IPS-20b (cell line): ENCODE results near the gene PGAP3.

Experiments
- H3K27ac ChIP-seq: one replicate; pipeline ENCODE4 v1.5.1; 2013; ENCODE audit warnings: low read length
- H3K27me3 ChIP-seq: 2 replicates; pipeline ENCODE4 v1.6.1; 2013; ENCODE audit warnings: mild to moderate bottlenecking, low read length, inconsistent platforms; ENCODE audit not compliant: insufficient read depth
- H3K36me3 ChIP-seq: 2 replicates; pipeline ENCODE4 v1.6.1; 2013; ENCODE audit warnings: low read depth, mild to moderate bottlenecking, inconsistent platforms, low read length, moderate library complexity; ENCODE audit not compliant: insufficient read depth
- H3K4me1 ChIP-seq: 2 replicates; pipeline ENCODE4 v1.6.1; 2013; ENCODE audit warnings: mild to moderate bottlenecking, control low read depth, inconsistent platforms, low read length, moderate library complexity; ENCODE audit not compliant: insufficient read depth
- H3K4me3 ChIP-seq: 2 replicates; pipeline ENCODE4 v1.5.1; 2013; ENCODE audit warnings: mild to moderate bottlenecking, low read length, inconsistent platforms
- H3K9ac ChIP-seq: 2 replicates; pipeline ENCODE4 v1.6.1; 2013; ENCODE audit warnings: low read depth, mild to moderate bottlenecking, inconsistent platforms, low read length, moderate library complexity
- H3K9me3 ChIP-seq: 2 replicates; pipeline ENCODE4 v1.6.1; 2013; ENCODE audit warnings: mild to moderate bottlenecking, low read depth, low read length, inconsistent platforms; ENCODE audit not compliant: insufficient read depth

The PGAP3 gene

DNA sequence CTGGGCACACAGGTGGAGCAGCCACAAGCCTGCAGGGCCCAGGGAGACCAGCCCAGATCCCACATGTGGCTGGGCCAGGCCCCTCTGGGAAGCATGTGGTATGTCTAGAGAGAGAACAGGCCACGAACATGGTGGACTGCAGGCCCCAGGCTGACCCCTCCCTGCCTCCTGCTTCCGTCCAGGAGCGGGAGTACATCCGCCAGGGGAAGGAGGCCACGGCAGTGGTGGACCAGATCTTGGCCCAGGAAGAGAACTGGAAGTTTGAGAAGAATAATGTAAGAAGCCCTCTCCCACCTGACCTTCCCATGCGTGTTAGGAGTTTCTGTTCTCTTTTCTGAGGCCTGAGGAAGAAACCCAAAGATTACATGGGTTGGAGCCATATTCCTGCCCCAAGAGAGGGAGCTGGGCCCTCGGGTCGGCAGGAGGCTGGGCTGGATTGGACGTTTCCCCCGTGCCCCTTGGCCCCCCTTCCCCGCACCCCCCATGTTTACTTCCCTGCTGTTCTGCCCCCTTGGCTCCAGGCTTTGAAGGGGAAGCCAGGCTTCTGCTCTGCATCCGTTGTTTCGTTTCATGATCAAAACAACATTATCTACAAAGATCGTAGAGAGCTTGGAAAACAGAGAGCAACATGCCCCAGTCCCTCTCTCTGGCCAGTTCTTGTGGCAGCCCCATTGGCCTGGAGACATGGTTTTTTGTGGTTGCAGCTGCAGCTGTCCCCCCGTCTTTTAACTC, 28.4 kb downstream of the PGAP3 start:
- Histone ChIP-seq H3K27ac (no peak overlapping the region), H3K4me3 (no peak overlapping the region), H3K4me1 (peaks cover 5% of the 10 kb centered on the region), H3K27me3 (no peaks in the 10 kb centered on the region), H3K36me3 (peaks cover 34% of the 10 kb centered on the region; the same call in 1 of the 2 replicates), H3K9ac (no peak overlapping the region), H3K9me3 (no peaks in the 10 kb centered on the region)

GRCh38 chr17:39658760-39659159, 29.1 kb downstream of the PGAP3 start:
- no peaks in the 10 kb centered on the region for H3K9me3 ChIP-seq
- no peak overlapping the region for H3K27ac ChIP-seq
- no peaks in the 10 kb centered on the region for H3K27me3 ChIP-seq
- no peak overlapping the region for H3K9ac ChIP-seq
- H3K4me3 ChIP-seq = no peak overlapping the region
- H3K36me3 ChIP-seq = peaks cover 35% of the 10 kb centered on the region; the same call in 1 of the 2 replicates
- H3K4me1 ChIP-seq = no peaks in the 10 kb centered on the region; the same call in 1 of the 2 replicates

DNA sequence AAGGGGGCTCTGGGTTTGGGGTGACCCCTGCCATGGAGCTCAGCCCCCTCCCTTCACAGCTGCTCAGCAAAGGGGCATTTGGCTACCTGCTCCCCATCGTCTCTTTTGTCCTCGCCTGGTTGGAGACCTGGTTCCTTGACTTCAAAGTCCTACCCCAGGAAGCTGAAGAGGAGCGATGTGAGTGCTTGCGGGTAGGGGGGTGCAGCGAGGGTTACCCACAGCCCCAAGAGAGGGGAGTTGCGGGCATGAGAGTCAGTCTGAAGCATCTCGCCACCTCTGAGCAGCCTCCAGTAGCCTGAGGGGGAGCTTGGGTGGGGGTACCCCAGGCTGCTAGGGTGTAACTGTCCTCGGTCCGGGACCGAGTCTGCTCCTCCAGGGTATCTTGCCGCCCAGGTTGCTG, 29.5 kb downstream of the PGAP3 start:
- Histone ChIP-seq H3K4me1 (no peaks in the 10 kb centered on the region; the same call in 1 of the 2 replicates), H3K9ac (no peak overlapping the region), H3K27ac (no peak overlapping the region), H3K36me3 (peaks cover 35% of the 10 kb centered on the region; the same call in 1 of the 2 replicates), H3K9me3 (no peaks in the 10 kb centered on the region), H3K27me3 (no peaks in the 10 kb centered on the region), H3K4me3 (no peak overlapping the region)

DNA sequence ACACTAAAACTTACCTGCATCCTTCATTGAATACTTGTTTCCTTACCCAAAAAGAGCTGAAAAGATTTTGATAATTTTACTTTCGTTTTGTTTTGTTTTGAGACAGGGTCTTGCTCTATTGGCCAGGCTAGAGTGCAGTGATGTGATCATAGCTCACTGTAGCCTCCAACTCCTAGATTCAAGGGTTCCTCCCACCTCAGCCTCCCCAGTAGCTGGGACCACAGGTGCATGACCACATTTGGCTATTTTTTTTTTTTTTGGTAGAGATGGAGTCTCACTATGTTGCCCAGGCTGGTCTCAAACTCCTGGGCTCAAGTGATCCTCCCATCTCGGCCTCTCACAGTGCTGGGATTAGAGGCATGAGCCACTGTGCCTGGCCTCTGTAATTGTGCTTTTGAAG, 32.8 kb downstream of the PGAP3 start:
- no peaks in the 10 kb centered on the region for H3K27me3 ChIP-seq
- no peaks in the 10 kb centered on the region for H3K9me3 ChIP-seq
- peaks cover 9% of the 10 kb centered on the region; the same call in 1 of the 2 replicates for H3K4me1 ChIP-seq
- no peak overlapping the region for H3K4me3 ChIP-seq
- no peak overlapping the region for H3K27ac ChIP-seq
- peaks cover 23% of the 10 kb centered on the region; the same call in 1 of the 2 replicates for H3K36me3 ChIP-seq
- no peak overlapping the region for H3K9ac ChIP-seq

- H3K9me3 ChIP-seq = no peaks in the 10 kb centered on the region
- H3K4me3 ChIP-seq = no peak overlapping the region
- peaks cover 17% of the 10 kb centered on the region; the same call in 1 of the 2 replicates for H3K36me3 ChIP-seq
- peaks cover 9% of the 10 kb centered on the region; the same call in 1 of the 2 replicates for H3K4me1 ChIP-seq
- H3K9ac ChIP-seq = 0 out of 2 replicates have a peak overlapping the region, but pooled peaks have one; percentile 19
- H3K27ac ChIP-seq = no peak overlapping the region
- H3K27me3 ChIP-seq = no peaks in the 10 kb centered on the region
Observed at GRCh38 chr17:39653662-39654331, 34.1 kb downstream of the PGAP3 start.

GRCh38 chr17:39653316-39653661, 34.6 kb downstream of the PGAP3 start:
- Histone ChIP-seq H3K4me3 (0 out of 2 replicates have a peak overlapping the region, but pooled peaks have one; percentile 17), H3K36me3 (peaks cover 11% of the 10 kb centered on the region; the same call in 1 of the 2 replicates), H3K9ac (peak overlapping the region; percentile 19; the same call in 1 of the 2 replicates), H3K9me3 (no peaks in the 10 kb centered on the region), H3K27me3 (no peaks in the 10 kb centered on the region), H3K4me1 (peaks cover 9% of the 10 kb centered on the region; the same call in 1 of the 2 replicates), H3K27ac (peak overlapping the region; percentile 16)

DNA sequence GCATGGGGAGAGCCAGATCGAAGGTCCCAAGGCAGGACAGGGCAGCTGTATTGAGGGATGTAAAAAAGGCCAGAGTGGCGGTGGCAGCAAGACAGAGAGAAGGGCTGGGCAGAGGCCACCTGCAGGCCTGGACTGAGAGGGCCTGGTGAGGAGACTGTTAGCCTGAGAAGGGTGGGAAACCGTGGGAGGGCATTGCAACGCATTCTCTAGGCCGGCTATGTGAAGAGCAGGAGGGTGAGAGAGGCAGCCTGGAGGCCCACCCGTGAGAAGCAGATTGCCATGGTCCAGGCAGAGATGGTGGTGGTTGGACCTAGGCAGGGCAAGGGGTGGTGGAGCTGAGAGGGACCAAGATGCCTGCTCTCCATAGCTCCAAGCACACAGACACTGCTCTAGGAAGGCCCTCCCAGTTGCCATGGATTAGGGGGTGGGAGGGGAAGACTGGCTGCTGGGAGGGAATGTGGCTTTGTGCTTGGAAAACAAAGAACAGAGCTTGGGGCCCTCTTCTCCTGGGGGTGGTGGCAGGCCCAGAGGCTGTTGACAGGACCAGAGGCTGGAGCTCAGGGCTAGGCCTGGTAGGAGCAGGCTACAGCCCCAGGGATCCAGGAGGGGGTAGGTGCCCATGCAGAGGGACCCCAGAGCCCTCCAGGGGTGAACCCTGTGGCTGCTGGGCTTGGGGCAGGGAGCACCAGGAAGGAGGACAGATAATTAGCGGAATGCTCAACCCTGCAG, 35.1 kb downstream of the PGAP3 start:
- H3K36me3 ChIP-seq = peaks cover 9% of the 10 kb centered on the region; the same call in 1 of the 2 replicates
- H3K9ac ChIP-seq = peak overlapping the region; percentile 19; the same call in 1 of the 2 replicates
- H3K27ac ChIP-seq = peak overlapping the region; percentile 16

DNA sequence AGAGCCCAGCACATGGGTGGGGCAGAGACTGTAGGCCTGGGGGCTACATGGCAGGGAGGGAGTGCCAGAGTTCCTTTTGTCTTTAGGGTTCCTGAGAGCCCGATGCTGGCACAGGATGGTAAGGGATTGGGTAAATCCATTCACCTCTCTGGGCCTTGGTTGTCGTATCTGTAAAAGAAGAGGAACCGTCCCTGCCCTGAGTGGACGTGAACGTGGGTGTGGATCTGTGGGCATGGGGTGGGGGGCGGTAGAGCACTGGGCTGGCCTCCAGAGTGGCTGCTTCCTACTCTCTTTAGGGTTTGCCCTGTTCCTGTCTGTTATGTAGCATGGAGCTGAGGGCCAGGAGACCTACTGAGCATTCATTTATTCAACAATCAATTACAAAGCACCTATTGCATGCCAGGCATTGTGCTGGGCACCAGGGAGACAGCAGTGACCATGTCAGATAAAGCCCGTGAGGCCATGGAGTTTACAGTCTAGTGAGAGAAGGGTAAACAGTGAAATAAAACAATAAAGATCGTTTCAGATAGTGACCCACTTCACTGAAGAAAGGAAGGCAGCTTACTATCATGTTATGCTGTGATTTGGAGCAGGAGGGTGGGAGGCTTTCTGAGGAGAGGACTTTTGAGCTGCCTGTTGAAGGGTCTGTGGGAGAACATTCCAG, 35.8 kb downstream of the PGAP3 start:
- H3K36me3 ChIP-seq = peaks cover 9% of the 10 kb centered on the region; the same call in 1 of the 2 replicates
- peaks cover 9% of the 10 kb centered on the region; the same call in 1 of the 2 replicates for H3K4me1 ChIP-seq
- H3K4me3 ChIP-seq = no peak overlapping the region
- no peaks in the 10 kb centered on the region for H3K27me3 ChIP-seq
- H3K27ac ChIP-seq = peak overlapping the region; percentile 16
- no peaks in the 10 kb centered on the region for H3K9me3 ChIP-seq
- peak overlapping the region; percentile 19; the same call in 1 of the 2 replicates for H3K9ac ChIP-seq

More for the DNA sequence above, 35.1 kb downstream of the PGAP3 start:
- peaks cover 9% of the 10 kb centered on the region; the same call in 1 of the 2 replicates for H3K4me1 ChIP-seq
- 0 out of 2 replicates have a peak overlapping the region, but pooled peaks have one; percentile 17 for H3K4me3 ChIP-seq
- no peaks in the 10 kb centered on the region for H3K9me3 ChIP-seq
- H3K27me3 ChIP-seq = no peaks in the 10 kb centered on the region

DNA sequence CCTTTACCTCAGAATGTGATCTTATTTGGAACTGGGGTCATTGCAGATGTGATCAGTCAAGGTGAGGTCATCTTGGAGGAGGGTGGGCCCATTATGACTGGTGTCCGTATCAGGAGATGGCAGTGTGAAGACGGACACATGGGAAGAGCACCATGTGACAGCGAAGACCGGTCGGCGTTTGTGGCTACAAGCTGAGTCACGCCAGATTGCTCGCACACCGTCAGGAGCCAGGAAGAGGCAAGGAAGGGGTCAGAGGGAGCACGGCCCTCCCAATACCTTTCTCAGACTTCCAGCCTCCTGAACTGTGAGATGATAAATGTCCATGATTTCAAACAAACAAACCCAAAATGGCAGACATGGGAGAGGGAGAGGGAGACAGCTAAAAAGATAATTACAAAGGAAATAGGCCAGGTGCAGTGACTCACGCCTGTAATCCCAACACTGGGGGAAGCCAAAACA, 37.7 kb downstream of the PGAP3 start:
- Histone ChIP-seq H3K36me3 (peaks cover 5% of the 10 kb centered on the region; the same call in 1 of the 2 replicates), H3K27ac (no peak overlapping the region), H3K4me1 (peaks cover 14% of the 10 kb centered on the region; the same call in 1 of the 2 replicates), H3K4me3 (no peak overlapping the region), H3K27me3 (no peaks in the 10 kb centered on the region), H3K9me3 (no peaks in the 10 kb centered on the region), H3K9ac (no peak overlapping the region)

GRCh38 chr17:39648616-39649366, 39.1 kb downstream of the PGAP3 start:
- H3K27ac ChIP-seq = no peak overlapping the region
- no peak overlapping the region for H3K4me3 ChIP-seq
- no peak overlapping the region for H3K9ac ChIP-seq
- peaks cover 17% of the 10 kb centered on the region; the same call in 1 of the 2 replicates for H3K4me1 ChIP-seq
- H3K36me3 ChIP-seq = no peaks in the 10 kb centered on the region
- no peaks in the 10 kb centered on the region for H3K27me3 ChIP-seq
- no peaks in the 10 kb centered on the region for H3K9me3 ChIP-seq
